Daoy (cell line): ENCODE results near the gene SKIDA1. TPM values are rescaled to one million over a fixed set of nuclear protein-coding genes. Genes with fewer than 3 reads are reported as not detected.

Source experiments
- DNase-seq: peaks from one replicate; pipeline ENCODE4 v3.0.0-alpha.2; 2015; ENCODE audit warnings: low read depth
- total RNA-seq: library from RNA; depleted of rRNA; stranded (reverse); fragments of >200 nt; shearing (Covaris generic); gene quantifications from 2 replicates; pipeline ENCODE4 v1.2.3, GENCODE V29; 2014

The SKIDA1 gene
- total RNA-seq, 1 experiment from 2014 or later = 0.29 TPM

DNA sequence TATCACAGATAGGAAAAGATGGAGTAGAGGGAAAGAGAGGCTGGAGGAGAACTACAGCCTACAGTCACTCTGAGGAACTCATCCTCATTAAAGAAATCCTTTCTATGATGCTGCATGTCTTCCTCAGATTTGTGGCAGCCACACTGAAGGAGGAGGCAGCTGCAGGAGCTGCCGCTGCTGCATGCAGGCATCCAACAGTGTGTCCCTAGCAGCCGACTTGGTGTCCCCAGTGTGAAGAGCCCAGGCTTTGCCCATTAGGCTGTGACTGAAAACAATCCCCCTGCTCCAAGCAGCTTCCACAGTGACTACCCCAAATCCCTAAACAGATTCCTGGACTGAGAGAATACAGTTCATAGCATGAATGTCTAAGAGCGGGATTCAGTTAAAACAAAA is 23.1 kb downstream of the SKIDA1 start:
- DNase-seq = no peak

DNA sequence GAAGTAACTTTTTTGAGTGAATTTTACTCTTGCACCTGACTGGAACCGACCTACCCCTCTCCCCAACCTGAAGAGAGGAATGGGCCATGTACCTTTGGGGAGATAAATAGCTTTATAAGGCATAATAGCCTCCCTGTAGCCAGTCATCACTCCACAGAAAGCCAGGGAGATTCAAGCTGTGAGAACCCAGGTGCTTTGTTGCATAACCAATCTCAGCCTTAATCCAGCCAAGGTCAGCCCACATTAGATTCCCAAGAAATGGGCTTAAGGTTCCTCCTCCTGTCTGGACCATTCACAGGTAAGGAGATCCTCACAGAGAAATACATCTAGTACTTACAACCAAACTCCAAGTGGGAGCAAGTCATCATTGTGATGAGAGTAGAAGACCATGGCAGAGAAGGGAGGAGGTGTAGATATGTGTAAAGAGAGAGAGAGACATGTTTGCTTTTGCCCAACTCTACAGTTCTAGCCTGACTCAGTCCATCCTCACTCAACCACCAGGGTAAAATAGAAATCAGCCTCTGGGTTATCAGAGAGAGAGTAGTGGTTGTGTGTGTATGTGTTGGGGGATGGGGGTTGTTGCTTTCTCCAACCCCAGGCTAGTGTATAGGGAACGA is 23.6 kb downstream of the SKIDA1 start:
- DNase-seq = no peak

GRCh38 chr10:21501091-21501490 is 24.4 kb downstream of the SKIDA1 start:
- no peak for DNase-seq

DNA sequence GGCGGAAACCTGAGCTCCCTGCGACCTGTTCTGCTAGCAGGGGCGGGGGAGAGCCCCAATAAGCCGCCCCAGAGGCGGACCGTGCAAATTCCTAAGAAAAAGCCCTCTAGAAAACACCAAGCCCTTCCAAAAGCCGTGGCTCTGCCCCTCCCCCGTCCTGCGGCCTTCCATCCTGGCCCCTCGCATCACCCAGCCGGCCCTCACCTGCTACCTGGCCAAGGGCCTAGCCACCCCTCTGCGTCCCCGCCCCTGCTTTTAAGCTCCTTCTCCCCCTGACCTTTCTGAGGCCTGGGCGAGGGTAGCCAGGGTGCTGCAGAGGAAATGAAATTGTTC is 24.9 kb downstream of the SKIDA1 start:
- DNase-seq = no peak

GRCh38 chr10:21499701-21500577 is 25.5 kb downstream of the SKIDA1 start:
- no peak for DNase-seq

GRCh38 chr10:21498986-21499385 is 26.5 kb downstream of the SKIDA1 start:
- no peak for DNase-seq

GRCh38 chr10:21498377-21498776 is 27.1 kb downstream of the SKIDA1 start:
- DNase-seq = no peak

DNA sequence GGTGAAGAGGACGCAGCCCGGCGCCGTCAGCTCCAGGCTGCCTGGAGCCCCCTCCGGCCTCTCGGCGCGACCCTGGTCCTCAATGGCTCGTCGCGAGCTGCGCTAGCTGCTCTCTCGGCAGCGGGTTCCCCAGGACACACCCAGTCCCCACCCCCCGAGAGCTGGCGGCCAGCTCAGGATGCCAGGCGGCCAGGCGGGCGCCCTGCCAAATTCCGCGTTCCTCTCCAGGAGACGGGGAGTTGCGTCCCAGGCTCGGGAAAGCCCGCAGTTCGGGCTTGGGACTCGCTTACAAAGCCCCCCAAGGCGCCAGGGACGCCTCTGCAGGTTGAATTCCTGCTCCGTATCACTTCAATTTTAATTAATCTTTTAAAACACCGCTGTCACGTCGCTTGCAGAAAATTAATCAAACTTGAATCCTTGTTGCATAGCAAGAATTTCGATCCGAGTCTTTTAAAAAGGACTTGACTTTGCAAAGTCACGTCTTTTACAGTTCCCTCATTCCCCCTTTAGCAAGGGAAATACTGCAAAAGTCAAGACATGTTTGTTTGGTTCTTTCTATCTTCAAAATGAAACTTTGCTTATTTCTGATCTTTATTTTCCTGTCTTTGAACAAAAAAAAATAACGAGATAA is 28.2 kb downstream of the SKIDA1 start:
- peak; percentile 92 for DNase-seq

GRCh38 chr10:21496343-21497176 is 28.9 kb downstream of the SKIDA1 start:
- DNase-seq = peak; percentile 52

DNA sequence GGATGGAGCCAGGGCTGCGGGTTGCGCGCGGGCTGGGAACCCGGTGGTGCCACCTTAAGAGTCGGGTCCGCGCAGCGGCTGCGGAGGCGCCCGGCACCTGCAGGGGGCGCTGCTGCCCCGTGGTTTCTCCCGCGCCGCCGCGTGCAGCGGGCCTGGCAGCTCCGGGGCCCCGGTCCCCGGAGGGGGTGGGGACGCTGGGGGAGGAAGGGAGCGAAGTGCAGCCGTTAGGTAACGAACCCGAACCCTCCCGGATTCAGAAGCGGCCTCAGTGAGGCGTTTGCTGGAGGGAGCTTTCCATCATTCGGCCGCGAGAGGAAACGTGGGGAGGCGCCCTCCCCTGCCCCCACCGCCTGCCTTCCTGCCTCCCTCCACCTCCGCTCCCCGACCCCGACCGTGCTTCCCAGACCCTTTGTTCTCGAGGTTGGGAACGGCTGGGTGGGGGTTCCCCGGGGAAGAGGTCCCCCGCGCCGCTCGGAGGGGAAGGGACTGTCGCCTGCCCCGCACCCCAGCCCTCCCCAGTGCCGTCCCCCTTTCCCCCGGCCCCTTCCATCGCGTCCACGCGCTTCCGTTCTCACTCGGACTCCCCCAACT is 29.6 kb downstream of the SKIDA1 start:
- DNase-seq = peak; percentile 86

GRCh38 chr10:21495002-21495751 is 30.3 kb downstream of the SKIDA1 start:
- DNase-seq = peak; percentile 8

DNA sequence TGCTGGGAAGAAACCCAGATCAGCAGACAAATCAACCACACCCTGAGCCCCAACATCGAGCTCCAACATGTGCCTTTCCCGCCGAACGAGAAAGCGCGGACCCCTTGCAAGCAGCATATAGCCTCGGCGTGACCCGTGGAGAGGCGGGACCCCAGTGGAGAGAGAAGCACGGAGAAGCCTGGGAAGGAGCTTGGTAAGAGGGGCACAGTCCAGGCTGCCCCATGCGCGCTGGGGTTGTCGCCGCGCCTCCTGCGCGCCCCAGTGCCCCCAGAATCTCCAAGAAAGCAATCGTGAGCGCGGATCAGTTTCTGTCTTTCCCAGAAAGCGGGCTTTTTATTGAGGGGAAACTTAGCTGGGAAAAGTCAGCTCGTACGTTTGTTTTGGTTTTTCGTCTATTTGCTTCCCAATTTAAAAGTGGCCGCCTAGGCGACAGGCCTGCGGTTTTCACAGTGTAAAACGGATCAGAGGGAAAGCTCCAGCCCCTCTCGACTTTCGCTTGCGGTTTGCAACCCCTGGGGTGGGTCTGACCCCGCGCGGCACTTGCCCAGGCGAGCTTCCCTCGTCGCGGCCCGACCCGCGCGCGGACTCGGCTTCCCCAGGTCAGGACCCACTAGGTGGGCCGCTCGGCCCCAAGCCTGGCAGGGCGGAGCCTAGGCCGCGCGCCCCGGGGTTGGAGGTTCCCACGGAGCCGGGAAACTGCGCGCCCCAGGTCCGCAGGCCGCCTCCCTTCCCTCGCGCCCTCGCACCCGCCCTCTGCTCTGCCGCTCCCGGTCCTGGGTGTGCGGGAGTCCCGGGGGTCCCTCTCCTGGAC is 31.1 kb downstream of the SKIDA1 start:
- peak; percentile 41 for DNase-seq

DNA sequence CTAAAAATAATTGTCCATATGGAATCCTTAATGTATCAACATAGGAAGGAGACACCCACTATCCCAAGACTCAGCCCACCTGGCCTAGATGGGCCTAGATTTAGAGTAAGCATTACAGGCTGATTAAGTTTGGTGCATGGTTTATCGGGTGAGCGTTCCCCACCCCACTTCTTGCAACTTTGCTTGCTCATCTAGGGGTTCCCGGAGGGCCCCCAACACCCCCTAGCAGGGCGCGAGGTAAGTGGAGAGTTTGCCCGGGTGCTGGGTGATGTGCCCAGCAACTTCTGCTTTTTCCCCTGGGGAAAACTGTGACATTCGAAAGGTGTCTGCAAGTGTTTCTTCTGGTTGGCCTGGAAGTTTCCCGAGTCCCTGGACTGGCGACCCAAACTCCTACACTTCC is 31.7 kb downstream of the SKIDA1 start:
- DNase-seq = no peak

- no peak for DNase-seq
Observed at GRCh38 chr10:21492421-21492820, 33.1 kb downstream of the SKIDA1 start.

GRCh38 chr10:21490711-21491105 is 34.8 kb downstream of the SKIDA1 start:
- DNase-seq = no peak

DNA sequence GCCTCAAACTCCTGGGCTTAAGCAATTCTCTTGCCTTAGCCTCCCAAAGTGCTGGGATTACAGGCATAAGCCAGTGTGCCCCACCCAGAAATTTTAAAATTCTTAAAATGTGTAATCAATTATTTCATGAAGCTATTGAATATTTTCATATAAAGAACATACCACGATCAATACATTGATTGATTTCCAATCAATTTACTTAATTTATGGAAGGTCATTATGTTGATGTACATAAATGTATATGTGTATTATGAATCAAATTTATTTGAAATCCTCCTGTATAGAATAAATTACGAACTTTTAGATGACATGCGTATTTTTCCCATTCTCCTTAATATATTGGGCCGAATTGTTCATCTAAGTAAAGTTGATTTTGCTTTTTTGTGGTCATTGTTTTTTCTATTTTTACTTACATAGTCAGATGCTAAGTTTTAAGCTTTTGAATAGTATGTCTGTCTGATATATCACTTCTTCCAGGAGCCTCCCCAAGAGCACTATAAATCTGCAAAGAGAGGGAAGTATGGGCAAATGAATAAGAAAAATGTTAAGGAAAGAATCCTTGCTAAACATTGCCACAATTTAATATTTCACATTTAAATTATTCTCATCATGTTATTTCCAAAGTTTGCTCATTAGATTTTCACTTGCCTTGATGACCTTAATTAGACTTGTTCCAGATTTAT is 35.3 kb downstream of the SKIDA1 start:
- no peak for DNase-seq

DNA sequence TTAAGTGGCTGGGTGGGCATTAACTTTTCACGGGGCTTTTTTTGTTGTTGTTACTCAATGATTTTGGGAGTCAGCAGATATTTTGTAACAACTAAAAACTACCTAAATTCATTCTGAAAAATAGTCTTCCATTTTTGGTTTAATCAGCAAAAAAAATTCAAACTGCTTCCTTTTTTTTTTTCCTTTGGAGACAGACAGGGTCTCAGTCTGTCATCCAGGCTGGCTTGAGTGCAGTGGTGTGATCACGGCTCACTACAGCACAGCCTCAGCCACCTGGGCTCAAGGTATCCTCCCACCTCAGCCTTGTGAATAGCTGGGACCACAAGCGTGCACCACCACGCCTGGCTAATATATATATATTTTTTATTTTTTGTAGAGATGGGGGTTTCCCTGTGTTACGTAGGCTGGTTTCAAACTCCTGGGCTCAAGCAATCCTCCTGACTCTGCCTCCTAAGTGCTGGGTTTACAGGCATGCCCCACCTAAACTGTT is 36.5 kb downstream of the SKIDA1 start:
- no peak for DNase-seq

GRCh38 chr10:21488246-21488956 is 37.1 kb downstream of the SKIDA1 start:
- DNase-seq = no peak
